Fibroblast of lung (primary cell): Measurements from ENCODE around the gene OTOG.

Experiments used
- CTCF ChIP-seq, 2 donors: IDR thresholded peaks in 1 of 2; conservative IDR thresholded peaks in 1 of 2; 1 replicate in 1 of 2; 2 replicates in 1 of 2; pipeline ENCODE4 v1.5.1; 2011 to 2012; ENCODE audit warnings: low read length in 2 of 2, control low read depth in 1 of 2, inconsistent platforms in 1 of 2, low read depth in 1 of 2, mild to moderate bottlenecking in 1 of 2
- EZH2 ChIP-seq: IDR thresholded peaks from 2 replicates; pipeline ENCODE4 v1.5.1; 2012; ENCODE audit warnings: low read length, control low read depth, mild to moderate bottlenecking; ENCODE audit errors: missing control alignments

- TF ChIP-seq CTCF (conservative IDR thresholded peaks at IDR 0.05 in 1 of 2, IDR thresholded peaks at IDR 0.05 in 1 of 2; ENCODE audit: low read depth in 1 of 2, low read length in 2 of 2) (no peak), EZH2 (no peak)
Observed at GRCh38 chr11:17636721-17637120, 89.7 kb downstream of the OTOG start.
